ENCODE data around the gene ATP6V1F.

DNA sequence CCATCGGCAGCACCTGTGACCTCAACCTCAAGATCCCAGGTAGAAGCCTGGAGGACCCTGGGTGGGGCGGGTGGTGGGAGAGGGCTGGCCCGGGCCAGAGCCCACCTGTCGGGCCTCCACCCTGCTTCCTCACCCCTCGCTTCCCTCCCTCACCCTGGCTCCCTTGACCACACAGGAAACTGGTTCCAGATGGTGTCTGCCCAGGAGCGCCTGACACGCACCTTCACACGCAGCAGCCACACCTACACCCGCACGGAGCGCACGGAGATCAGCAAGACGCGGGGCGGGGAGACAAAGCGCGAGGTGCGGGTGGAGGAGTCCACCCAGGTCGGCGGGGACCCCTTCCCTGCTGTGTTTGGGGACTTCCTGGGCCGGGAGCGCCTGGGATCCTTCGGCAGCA lies 8.9 kb upstream of the ATP6V1F start:
- TF ChIP-seq CTCF (IDR thresholded peaks at IDR 0.05), result no peak
- TF ChIP-seq ZFX (IDR thresholded peaks at IDR 0.05; ENCODE audit: borderline replicate concordance), result no peak

All from 22Rv1 (cell line).